MG63 (cell line): ENCODE measurements around the gene GGACT. TPM values are rescaled to one million over a fixed set of nuclear protein-coding genes. Genes with fewer than 3 reads are reported as not detected.

Source experiments
- DNase-seq: peaks from one replicate; pipeline ENCODE4 v3.0.0-alpha.2; 2020
- H3K27me3 ChIP-seq: fragments of 250-450 bp; sonication (Bioruptor Pico); 2 replicates; pipeline ENCODE4 v1.5.1; 2020; ENCODE audit warnings: mild to moderate bottlenecking, moderate library complexity
- H3K36me3 ChIP-seq: fragments of 250-450 bp; sonication (Bioruptor Pico); 2 replicates; pipeline ENCODE4 v1.5.1; 2020; ENCODE audit warnings: mild to moderate bottlenecking, moderate library complexity
- H3K4me3 ChIP-seq: fragments of 250-450 bp; sonication (Bioruptor Pico); 2 replicates; pipeline ENCODE4 v1.5.1; 2020; ENCODE audit warnings: mild to moderate bottlenecking, moderate library complexity
- H3K9me3 ChIP-seq: fragments of 250-450 bp; sonication (Bioruptor Pico); 2 replicates; pipeline ENCODE4 v1.5.1; 2020; ENCODE audit warnings: mild to moderate bottlenecking, moderate library complexity
- total RNA-seq: library from RNA; depleted of rRNA; stranded (reverse); fragments of >200 nt; shearing (Covaris generic); gene quantifications from 2 replicates; pipeline ENCODE4 v1.2.3, GENCODE V29; 2014; ENCODE audit warnings: low replicate concordance

Gene GGACT
- total RNA-seq, 1 experiment from 2014 or later, result 4.9 TPM

GRCh38 chr13:100542826-100543156 is 45.8 kb downstream of the GGACT start:
- H3K36me3 ChIP-seq, result no peaks in the 10 kb centered on the region
- no peaks in the 10 kb centered on the region for H3K27me3 ChIP-seq
- no peak for DNase-seq
- no peaks in the 10 kb centered on the region for H3K9me3 ChIP-seq
- H3K4me3 ChIP-seq, result no peak overlapping the region

DNA sequence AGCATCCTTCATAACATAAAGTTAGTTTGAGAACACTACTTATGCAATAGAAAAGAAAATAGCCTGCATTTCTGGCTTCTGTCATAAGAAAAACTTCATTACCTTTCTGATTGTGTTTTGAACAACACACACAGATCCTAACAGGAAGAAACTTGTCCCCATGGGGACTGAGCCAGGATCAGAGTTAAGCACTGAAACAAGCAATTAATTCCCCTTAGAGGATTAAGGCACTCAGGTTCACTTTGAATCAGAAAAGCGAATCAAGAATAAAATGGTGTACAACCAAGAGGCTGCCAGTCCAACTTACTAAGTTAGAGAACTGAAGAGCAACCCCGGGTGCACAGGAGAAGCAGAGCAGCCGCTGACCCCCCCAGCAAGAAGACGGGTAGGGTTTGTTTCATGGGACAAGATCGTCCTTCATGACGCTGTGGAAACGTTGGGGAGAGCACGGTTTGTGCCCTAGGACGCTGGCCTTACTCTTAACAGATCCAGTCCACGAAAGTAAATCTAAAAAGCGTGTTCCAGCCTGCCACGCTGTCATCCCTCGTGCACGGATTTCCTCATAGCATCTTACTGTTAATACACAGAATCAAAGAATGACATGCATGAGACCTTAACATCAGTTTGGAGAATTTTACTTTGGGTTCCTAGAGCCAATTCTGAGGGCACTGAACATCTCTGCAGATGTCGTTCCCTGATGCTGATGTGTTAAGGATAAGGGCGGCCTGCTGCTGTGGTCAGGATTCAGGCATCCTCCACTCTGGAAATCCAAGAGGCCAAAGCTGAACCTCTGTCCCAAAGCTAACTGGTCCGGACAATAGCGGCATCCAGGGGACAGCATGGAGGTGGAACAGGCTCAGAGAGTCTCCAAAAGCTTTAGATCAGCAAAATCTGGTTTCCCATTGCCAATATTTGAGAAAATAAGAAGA is 46.4 kb downstream of the GGACT start:
- no peak for DNase-seq
- Histone ChIP-seq H3K27me3 (no peaks in the 10 kb centered on the region), H3K36me3 (no peaks in the 10 kb centered on the region), H3K4me3 (no peak overlapping the region), H3K9me3 (no peaks in the 10 kb centered on the region)

- H3K4me3 ChIP-seq, result no peak overlapping the region
- H3K9me3 ChIP-seq, result no peaks in the 10 kb centered on the region
- no peaks in the 10 kb centered on the region for H3K27me3 ChIP-seq
- H3K36me3 ChIP-seq, result no peaks in the 10 kb centered on the region
- no peak for DNase-seq
Measured at GRCh38 chr13:100540621-100541020, 48.0 kb downstream of the GGACT start.

DNA sequence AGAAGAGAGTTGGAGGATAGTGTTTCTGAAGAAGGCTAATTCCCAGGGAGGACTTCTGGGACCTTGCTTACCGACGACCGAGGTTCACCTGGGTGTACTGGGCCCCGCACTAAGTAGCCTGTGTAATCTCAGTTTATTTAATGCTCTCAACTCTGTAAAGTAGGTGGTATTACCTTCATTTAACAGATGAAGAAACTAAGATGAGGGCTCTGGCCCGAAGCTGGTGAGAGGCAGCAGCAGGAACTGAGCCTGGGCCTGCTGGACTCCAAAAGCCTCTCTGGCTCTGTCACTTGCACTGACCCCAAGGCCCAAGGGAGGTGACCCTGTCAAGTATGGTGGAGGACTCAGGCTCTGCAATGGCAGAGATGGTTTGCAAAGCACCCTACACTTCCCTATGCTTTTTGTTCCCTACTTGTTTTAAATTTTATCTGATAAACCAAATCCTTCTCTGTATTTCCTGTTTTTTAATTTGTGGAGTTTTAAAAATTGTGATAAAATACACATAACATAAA is 50.6 kb downstream of the GGACT start:
- Histone ChIP-seq H3K36me3 (no peaks in the 10 kb centered on the region), H3K4me3 (no peak overlapping the region), H3K9me3 (no peaks in the 10 kb centered on the region), H3K27me3 (no peaks in the 10 kb centered on the region)
- no peak for DNase-seq

DNA sequence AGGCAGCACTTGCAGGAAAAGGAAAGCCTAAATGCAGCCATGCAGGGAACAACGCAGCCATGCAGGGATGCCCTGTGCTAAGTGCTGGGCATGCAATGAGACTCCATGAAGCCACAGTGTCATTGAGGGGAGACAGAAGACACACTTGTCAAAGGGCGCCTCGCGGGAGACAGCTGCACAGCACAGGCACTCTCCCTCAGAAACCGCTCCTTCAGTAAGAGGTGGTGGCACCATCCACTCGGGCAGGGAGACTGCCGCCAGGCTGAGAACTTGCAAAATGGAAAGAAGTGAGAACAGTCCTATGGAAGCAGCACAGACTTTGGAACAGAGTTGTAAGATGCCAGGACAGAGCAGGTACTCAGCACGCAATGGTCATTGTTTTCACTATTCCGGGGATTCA is 51.1 kb downstream of the GGACT start:
- no peak overlapping the region for H3K4me3 ChIP-seq
- no peak for DNase-seq
- H3K36me3 ChIP-seq, result no peaks in the 10 kb centered on the region
- no peaks in the 10 kb centered on the region for H3K27me3 ChIP-seq
- no peaks in the 10 kb centered on the region for H3K9me3 ChIP-seq

DNA sequence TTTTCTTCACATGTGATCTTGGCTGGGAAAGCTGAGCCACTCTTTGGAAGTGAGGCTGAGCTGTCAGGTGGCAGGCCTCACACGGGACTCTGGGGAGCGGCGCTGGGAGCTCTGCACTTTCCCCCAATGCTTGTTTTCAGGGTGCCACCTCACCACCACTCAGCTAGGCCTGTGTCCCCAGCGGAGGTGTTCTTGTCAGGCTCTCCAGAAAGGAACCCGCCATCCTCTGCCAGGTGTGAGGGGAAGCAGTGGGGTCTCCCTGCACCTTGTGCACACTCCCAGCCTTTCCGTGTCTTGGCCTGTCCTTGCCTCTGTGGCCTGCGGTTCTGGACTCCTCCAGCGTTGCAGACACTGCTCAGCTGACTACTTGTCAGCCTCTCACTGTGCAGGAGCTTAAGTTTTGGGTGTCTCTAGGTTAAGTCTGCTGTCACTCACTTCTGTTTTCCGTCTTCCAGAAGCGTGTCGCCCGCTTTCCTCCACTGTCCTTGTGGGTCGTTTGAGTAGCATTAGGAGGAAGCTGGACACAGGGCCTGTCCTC is 51.9 kb downstream of the GGACT start:
- Histone ChIP-seq H3K36me3 (no peaks in the 10 kb centered on the region), H3K9me3 (no peaks in the 10 kb centered on the region), H3K4me3 (no peak overlapping the region), H3K27me3 (no peaks in the 10 kb centered on the region)
- no peak for DNase-seq

- no peaks in the 10 kb centered on the region for H3K27me3 ChIP-seq
- no peak overlapping the region for H3K4me3 ChIP-seq
- DNase-seq, result no peak
- H3K9me3 ChIP-seq, result no peaks in the 10 kb centered on the region
- H3K36me3 ChIP-seq, result no peaks in the 10 kb centered on the region
Measured at GRCh38 chr13:100535426-100536135, 53.0 kb downstream of the GGACT start.

DNA sequence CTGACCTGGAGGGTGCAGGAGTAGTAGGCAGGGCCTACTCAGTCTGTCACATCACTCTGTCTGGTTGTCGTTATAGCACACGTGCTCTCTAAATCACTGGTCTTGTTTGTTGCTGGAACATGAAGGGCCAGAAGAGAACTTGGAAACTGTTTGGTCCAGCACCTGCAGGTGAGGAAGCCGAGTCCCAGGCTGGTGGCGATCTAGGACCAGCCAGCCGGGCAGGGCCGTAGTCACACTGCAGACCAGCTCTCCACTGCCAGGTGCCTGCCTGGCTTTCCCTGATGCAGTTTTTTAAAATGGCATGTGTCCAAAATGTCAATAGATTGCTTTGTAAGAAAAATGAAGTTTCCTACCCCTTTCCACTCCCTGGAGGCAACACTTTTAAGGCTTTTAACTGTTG is 53.7 kb downstream of the GGACT start:
- Histone ChIP-seq H3K9me3 (no peaks in the 10 kb centered on the region), H3K36me3 (no peaks in the 10 kb centered on the region), H3K27me3 (no peaks in the 10 kb centered on the region), H3K4me3 (no peak overlapping the region)
- no peak for DNase-seq

GRCh38 chr13:100534147-100534843 is 54.3 kb downstream of the GGACT start:
- Histone ChIP-seq H3K4me3 (no peak overlapping the region), H3K36me3 (no peaks in the 10 kb centered on the region), H3K27me3 (no peaks in the 10 kb centered on the region), H3K9me3 (no peaks in the 10 kb centered on the region)
- DNase-seq, result no peak

DNA sequence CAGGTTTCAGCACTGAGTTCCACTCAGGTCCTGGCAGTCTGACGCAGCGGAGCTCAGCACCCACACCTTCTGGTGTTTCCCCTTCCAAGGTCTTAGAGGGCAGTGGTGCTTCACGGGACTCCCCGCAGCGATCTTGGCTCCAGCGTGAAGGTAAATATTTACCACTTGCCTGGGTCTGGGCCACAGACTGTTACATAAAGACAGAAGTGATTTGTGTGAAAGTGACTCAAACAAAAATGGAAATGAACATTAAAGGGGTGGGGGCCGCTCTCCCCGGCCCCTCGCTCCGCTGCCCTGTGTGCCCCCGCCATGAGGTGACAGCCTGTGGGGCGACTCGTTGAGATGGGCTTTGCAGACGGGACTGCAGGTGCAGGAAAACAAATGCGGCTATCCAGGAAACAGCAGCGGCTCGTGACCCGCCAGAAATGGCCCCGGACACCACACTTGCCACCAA is 55.0 kb downstream of the GGACT start:
- Histone ChIP-seq H3K9me3 (no peaks in the 10 kb centered on the region), H3K4me3 (no peak overlapping the region), H3K27me3 (no peaks in the 10 kb centered on the region), H3K36me3 (no peaks in the 10 kb centered on the region)
- no peak for DNase-seq

GRCh38 chr13:100532836-100533435 is 55.7 kb downstream of the GGACT start:
- Histone ChIP-seq H3K9me3 (no peaks in the 10 kb centered on the region), H3K4me3 (no peak overlapping the region), H3K36me3 (no peaks in the 10 kb centered on the region), H3K27me3 (no peaks in the 10 kb centered on the region)
- no peak for DNase-seq

DNA sequence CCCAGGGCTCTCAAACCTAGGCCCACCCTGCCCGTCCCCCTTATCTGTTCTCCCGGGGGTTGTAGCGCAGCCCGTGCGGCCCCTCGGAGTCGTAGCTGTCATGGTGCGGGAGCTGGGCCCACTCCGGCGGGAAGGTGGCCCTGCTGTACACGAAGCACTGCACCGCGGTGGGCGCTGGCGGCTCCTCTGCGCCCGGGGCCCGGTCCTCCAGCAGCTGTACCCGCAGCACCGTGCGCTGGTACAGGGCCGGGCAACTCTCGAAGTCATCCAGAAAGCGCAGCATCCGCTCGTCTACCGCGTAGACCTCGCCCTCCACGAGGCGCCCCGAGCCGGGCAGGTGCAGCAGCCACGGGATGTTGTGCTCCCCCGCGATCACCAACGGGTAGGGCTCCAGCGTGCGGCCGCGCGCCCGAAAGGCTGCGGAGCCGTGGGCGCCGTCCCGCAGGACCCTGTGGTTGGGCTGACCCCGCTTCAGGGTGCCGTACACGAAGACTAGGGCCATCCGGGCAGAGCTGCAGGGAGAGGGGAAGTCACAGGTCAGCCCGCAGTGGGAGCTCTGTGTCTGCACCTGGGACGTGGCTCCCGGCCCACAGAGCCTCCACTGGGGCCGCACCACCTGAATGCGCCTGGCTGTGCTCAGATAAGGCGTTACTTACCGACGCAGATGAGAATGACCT is 56.4 kb downstream of the GGACT start:
- Histone ChIP-seq H3K27me3 (no peaks in the 10 kb centered on the region), H3K4me3 (no peak overlapping the region), H3K36me3 (no peaks in the 10 kb centered on the region), H3K9me3 (no peaks in the 10 kb centered on the region)
- no peak for DNase-seq

GRCh38 chr13:100530671-100531213 is 57.8 kb downstream of the GGACT start:
- Histone ChIP-seq H3K27me3 (no peaks in the 10 kb centered on the region), H3K4me3 (no peak overlapping the region), H3K36me3 (no peaks in the 10 kb centered on the region), H3K9me3 (no peaks in the 10 kb centered on the region)
- no peak for DNase-seq

- no peaks in the 10 kb centered on the region for H3K27me3 ChIP-seq
- no peak for DNase-seq
- H3K4me3 ChIP-seq, result no peak overlapping the region
- no peaks in the 10 kb centered on the region for H3K36me3 ChIP-seq
- H3K9me3 ChIP-seq, result no peaks in the 10 kb centered on the region
Measured at GRCh38 chr13:100529666-100530377, 58.8 kb downstream of the GGACT start.

GRCh38 chr13:100528820-100529219 is 59.8 kb downstream of the GGACT start:
- no peak overlapping the region for H3K4me3 ChIP-seq
- H3K36me3 ChIP-seq, result no peaks in the 10 kb centered on the region
- DNase-seq, result no peak
- no peaks in the 10 kb centered on the region for H3K9me3 ChIP-seq
- no peaks in the 10 kb centered on the region for H3K27me3 ChIP-seq
